ENCODE data around the gene PFKM.

The PFKM gene

GRCh38 chr12:48160046-48160445 is 40.9 kb downstream of the PFKM start:
- H3K27ac ChIP-seq (ENCODE audit: low read depth, low read length): no peak overlapping the region
- H3K4me2 ChIP-seq (ENCODE audit: low read length): no peak overlapping the region
- no peak overlapping the region for H4K8ac ChIP-seq (ENCODE audit: low read depth, low read length)
- no peaks in the 10 kb centered on the region for H3K79me2 ChIP-seq (ENCODE audit: control insufficient read depth, insufficient read depth, low read length)
- no peak overlapping the region for H3K4me3 ChIP-seq (ENCODE audit: low read length)
- no peak overlapping the region for H3K4ac ChIP-seq (ENCODE audit: low read depth, low read length)
- no peak for DNase-seq
- H3K36me3 ChIP-seq (ENCODE audit: control insufficient read depth, insufficient read depth, low read length): no peaks in the 10 kb centered on the region
- H3K4me1 ChIP-seq (ENCODE audit: control insufficient read depth, low read depth, low read length): peaks cover 3% of the 10 kb centered on the region
- no peaks in the 10 kb centered on the region for H3K79me1 ChIP-seq (ENCODE audit: low read length)
- no peak overlapping the region for H2BK15ac ChIP-seq (replicated peaks; ENCODE audit: low read depth)
- H3K18ac ChIP-seq (ENCODE audit: low read length): no peak overlapping the region
- no peak overlapping the region for H2BK120ac ChIP-seq (ENCODE audit: low read depth, low read length)
- H2AK5ac ChIP-seq (ENCODE audit: low read length): no peak overlapping the region
- H3K27me3 ChIP-seq (ENCODE audit: insufficient read depth, low read length, poor library complexity): no peaks in the 10 kb centered on the region
- H4K5ac ChIP-seq (ENCODE audit: low read length): no peak overlapping the region
- no peak overlapping the region for H3K56ac ChIP-seq (ENCODE audit: low read length)
- WGBS (ENCODE audit: extremely low coverage, insufficient coverage, low lambda C conversion rate): no CpG with 5 or more reads among the region's 5 CpGs
- no peak overlapping the region for H2BK5ac ChIP-seq (ENCODE audit: low read length)
- H3K9ac ChIP-seq (ENCODE audit: low read length): no peak overlapping the region
- H3K23ac ChIP-seq (ENCODE audit: low read length): no peak overlapping the region

GRCh38 chr12:48160807-48161206 is 41.6 kb downstream of the PFKM start:
- H3K4ac ChIP-seq (ENCODE audit: low read depth, low read length): no peak overlapping the region
- no peak overlapping the region for H4K5ac ChIP-seq (ENCODE audit: low read length)
- H2AK5ac ChIP-seq (ENCODE audit: low read length): no peak overlapping the region
- no peaks in the 10 kb centered on the region for H3K79me1 ChIP-seq (ENCODE audit: low read length)
- peaks cover 3% of the 10 kb centered on the region for H3K4me1 ChIP-seq (ENCODE audit: control insufficient read depth, low read depth, low read length)
- H3K23ac ChIP-seq (ENCODE audit: low read length): no peak overlapping the region
- H3K4me3 ChIP-seq (ENCODE audit: low read length): no peak overlapping the region
- no peak overlapping the region for H3K27ac ChIP-seq (ENCODE audit: low read depth, low read length)
- no peak overlapping the region for H3K56ac ChIP-seq (ENCODE audit: low read length)
- no peak for DNase-seq
- no peak overlapping the region for H3K4me2 ChIP-seq (ENCODE audit: low read length)
- no peaks in the 10 kb centered on the region for H3K79me2 ChIP-seq (ENCODE audit: control insufficient read depth, insufficient read depth, low read length)
- H3K27me3 ChIP-seq (ENCODE audit: insufficient read depth, low read length, poor library complexity): no peaks in the 10 kb centered on the region
- no peak overlapping the region for H4K8ac ChIP-seq (ENCODE audit: low read depth, low read length)
- H3K9ac ChIP-seq (ENCODE audit: low read length): no peak overlapping the region
- H2BK15ac ChIP-seq (replicated peaks; ENCODE audit: low read depth): no peak overlapping the region
- H3K18ac ChIP-seq (ENCODE audit: low read length): no peak overlapping the region
- no peaks in the 10 kb centered on the region for H3K36me3 ChIP-seq (ENCODE audit: control insufficient read depth, insufficient read depth, low read length)
- no CpG with 5 or more reads among the region's 2 CpGs for WGBS (ENCODE audit: extremely low coverage, insufficient coverage, low lambda C conversion rate)
- no peak overlapping the region for H2BK120ac ChIP-seq (ENCODE audit: low read depth, low read length)
- no peak overlapping the region for H2BK5ac ChIP-seq (ENCODE audit: low read length)

- H3K4me1 ChIP-seq (ENCODE audit: control insufficient read depth, low read depth, low read length): no peaks in the 10 kb centered on the region
- H3K9ac ChIP-seq (ENCODE audit: low read length): no peak overlapping the region
- H3K79me2 ChIP-seq (ENCODE audit: control insufficient read depth, insufficient read depth, low read length): no peaks in the 10 kb centered on the region
- no peak overlapping the region for H3K4ac ChIP-seq (ENCODE audit: low read depth, low read length)
- no peak overlapping the region for H3K23ac ChIP-seq (ENCODE audit: low read length)
- H3K27ac ChIP-seq (ENCODE audit: low read depth, low read length): no peak overlapping the region
- no peak for DNase-seq
- no peak overlapping the region for H2AK5ac ChIP-seq (ENCODE audit: low read length)
- no peak overlapping the region for H4K8ac ChIP-seq (ENCODE audit: low read depth, low read length)
- no peak overlapping the region for H4K5ac ChIP-seq (ENCODE audit: low read length)
- H2BK120ac ChIP-seq (ENCODE audit: low read depth, low read length): no peak overlapping the region
- H3K4me2 ChIP-seq (ENCODE audit: low read length): no peak overlapping the region
- no peaks in the 10 kb centered on the region for H3K79me1 ChIP-seq (ENCODE audit: low read length)
- H2BK5ac ChIP-seq (ENCODE audit: low read length): no peak overlapping the region
- H3K18ac ChIP-seq (ENCODE audit: low read length): no peak overlapping the region
- H2BK15ac ChIP-seq (replicated peaks; ENCODE audit: low read depth): no peak overlapping the region
- no peaks in the 10 kb centered on the region for H3K36me3 ChIP-seq (ENCODE audit: control insufficient read depth, insufficient read depth, low read length)
- H3K27me3 ChIP-seq (ENCODE audit: insufficient read depth, low read length, poor library complexity): no peaks in the 10 kb centered on the region
- H3K4me3 ChIP-seq (ENCODE audit: low read length): no peak overlapping the region
- no peak overlapping the region for H3K56ac ChIP-seq (ENCODE audit: low read length)
- WGBS (ENCODE audit: extremely low coverage, insufficient coverage, low lambda C conversion rate): no CpG with 5 or more reads among the region's 5 CpGs
These were observed 44.1 kb downstream of the PFKM start for GRCh38 chr12:48163150-48163747.

- H2AK5ac ChIP-seq (ENCODE audit: low read length): no peak overlapping the region
- H2BK120ac ChIP-seq (ENCODE audit: low read depth, low read length): no peak overlapping the region
- DNase-seq: no peak
- H4K8ac ChIP-seq (ENCODE audit: low read depth, low read length): no peak overlapping the region
- no peaks in the 10 kb centered on the region for H3K4me1 ChIP-seq (ENCODE audit: control insufficient read depth, low read depth, low read length)
- no peaks in the 10 kb centered on the region for H3K36me3 ChIP-seq (ENCODE audit: control insufficient read depth, insufficient read depth, low read length)
- H3K56ac ChIP-seq (ENCODE audit: low read length): no peak overlapping the region
- WGBS (ENCODE audit: extremely low coverage, insufficient coverage, low lambda C conversion rate): no CpG with 5 or more reads among the region's 2 CpGs
- H3K27ac ChIP-seq (ENCODE audit: low read depth, low read length): no peak overlapping the region
- no peak overlapping the region for H3K4ac ChIP-seq (ENCODE audit: low read depth, low read length)
- H3K23ac ChIP-seq (ENCODE audit: low read length): no peak overlapping the region
- no peak overlapping the region for H2BK15ac ChIP-seq (replicated peaks; ENCODE audit: low read depth)
- no peaks in the 10 kb centered on the region for H3K79me1 ChIP-seq (ENCODE audit: low read length)
- H3K18ac ChIP-seq (ENCODE audit: low read length): no peak overlapping the region
- no peaks in the 10 kb centered on the region for H3K27me3 ChIP-seq (ENCODE audit: insufficient read depth, low read length, poor library complexity)
- H3K79me2 ChIP-seq (ENCODE audit: control insufficient read depth, insufficient read depth, low read length): no peaks in the 10 kb centered on the region
- H2BK5ac ChIP-seq (ENCODE audit: low read length): no peak overlapping the region
- H3K4me2 ChIP-seq (ENCODE audit: low read length): no peak overlapping the region
- no peak overlapping the region for H3K4me3 ChIP-seq (ENCODE audit: low read length)
- no peak overlapping the region for H3K9ac ChIP-seq (ENCODE audit: low read length)
- no peak overlapping the region for H4K5ac ChIP-seq (ENCODE audit: low read length)
These were observed 45.3 kb downstream of the PFKM start for GRCh38 chr12:48164451-48164850.

- H3K79me2 ChIP-seq (ENCODE audit: control insufficient read depth, insufficient read depth, low read length): no peaks in the 10 kb centered on the region
- no peak overlapping the region for H3K27ac ChIP-seq (ENCODE audit: low read depth, low read length)
- H3K27me3 ChIP-seq (ENCODE audit: insufficient read depth, low read length, poor library complexity): no peaks in the 10 kb centered on the region
- H3K18ac ChIP-seq (ENCODE audit: low read length): no peak overlapping the region
- H3K4me2 ChIP-seq (ENCODE audit: low read length): no peak overlapping the region
- H3K79me1 ChIP-seq (ENCODE audit: low read length): no peaks in the 10 kb centered on the region
- no peak overlapping the region for H3K4ac ChIP-seq (ENCODE audit: low read depth, low read length)
- H3K4me3 ChIP-seq (ENCODE audit: low read length): no peak overlapping the region
- no peak overlapping the region for H4K8ac ChIP-seq (ENCODE audit: low read depth, low read length)
- H3K36me3 ChIP-seq (ENCODE audit: control insufficient read depth, insufficient read depth, low read length): no peaks in the 10 kb centered on the region
- H2BK5ac ChIP-seq (ENCODE audit: low read length): no peak overlapping the region
- WGBS (ENCODE audit: extremely low coverage, insufficient coverage, low lambda C conversion rate): no CpG with 5 or more reads among the region's 2 CpGs
- no peak overlapping the region for H3K56ac ChIP-seq (ENCODE audit: low read length)
- H2BK120ac ChIP-seq (ENCODE audit: low read depth, low read length): no peak overlapping the region
- no peak overlapping the region for H4K5ac ChIP-seq (ENCODE audit: low read length)
- H3K4me1 ChIP-seq (ENCODE audit: control insufficient read depth, low read depth, low read length): no peaks in the 10 kb centered on the region
- H2BK15ac ChIP-seq (replicated peaks; ENCODE audit: low read depth): no peak overlapping the region
- H3K9ac ChIP-seq (ENCODE audit: low read length): no peak overlapping the region
- no peak overlapping the region for H3K23ac ChIP-seq (ENCODE audit: low read length)
- H2AK5ac ChIP-seq (ENCODE audit: low read length): no peak overlapping the region
- peak; percentile 71 for DNase-seq
These were observed 46.2 kb downstream of the PFKM start for GRCh38 chr12:48165089-48165981.
